Heart left ventricle (tissue), 16 donors: ENCODE data around the gene CEP85L. TPM values are rescaled to one million over a fixed set of nuclear protein-coding genes. Genes with fewer than 3 reads are reported as not detected.

Experiments
- ATAC-seq, 4 donors: fragments of 200-7000 bp; cut with Tn5 transposase; one replicate each; pipeline ENCODE4 v1.9.1; 2020 to 2022; ENCODE audit warnings: moderate library complexity in 4 of 4, mild to moderate bottlenecking in 3 of 4, moderate number of reproducible peaks in 1 of 4
- DNase-seq, 5 donors: peaks; one replicate each; pipeline ENCODE4 v3.0.0-alpha.2; 2020
- H3K27ac ChIP-seq, 12 donors: fragments of 200-600 bp; sonication (generic) in 4 of 12; one replicate each; pipeline versions ENCODE4 v1.5.0 to v1.8.0; 2016 to 2022; ENCODE audit warnings: mild to moderate bottlenecking in 2 of 12
- H3K27me3 ChIP-seq, 9 donors: fragments of 200-600 bp; sonication (generic) in 2 of 9; one replicate each; pipeline versions ENCODE4 v1.5.1 to v1.8.0; 2016 to 2022; ENCODE audit warnings: mild to moderate bottlenecking in 3 of 9
- H3K36me3 ChIP-seq, 9 donors: fragments of 200-600 bp; sonication (generic) in 2 of 9; one replicate each; pipeline versions ENCODE4 v1.5.0 to v1.8.0; 2018 to 2022; ENCODE audit warnings: mild to moderate bottlenecking in 2 of 9
- H3K4me1 ChIP-seq, 12 donors: fragments of 200-600 bp; sonication (generic) in 4 of 12; one replicate each; pipeline versions ENCODE4 v1.5.0 to v1.8.0; 2016 to 2022; ENCODE audit warnings: mild to moderate bottlenecking in 3 of 12
- H3K4me3 ChIP-seq, 12 donors: fragments of 200-600 bp; sonication (generic) in 4 of 12; one replicate each; pipeline versions ENCODE4 v1.5.0 to v1.8.0; 2017 to 2022; ENCODE audit warnings: mild to moderate bottlenecking in 9 of 12, moderate library complexity in 4 of 12
- H3K9me3 ChIP-seq, 12 donors: fragments of 200-600 bp; sonication (generic) in 4 of 12; one replicate each; pipeline versions ENCODE4 v1.5.0 to v1.8.0; 2016 to 2022; ENCODE audit warnings: mild to moderate bottlenecking in 1 of 12
- POLR2A ChIP-seq, 2 donors: fragments of 450-650 bp; IDR thresholded peaks; one replicate each; pipeline ENCODE4 v1.6.1; 2017; ENCODE audit warnings: antibody characterized with exemption in 2 of 2, mild to moderate bottlenecking in 2 of 2, moderate library complexity in 2 of 2
- WGBS, 4 donors: extraction: QIAGEN DNeasy Blood & Tissue Kit in 2 of 4; methylation state at CpG; one replicate each; pipeline versions ENCODE4 v1.1.5 to v1.1.7; 2013 to 2018; 5-methylcytosine and 5-hydroxymethylcytosine counted together
- intact Hi-C, 10 donors: fragments of 100-400 bp; cut with DNase I; formaldehyde crosslinking; loops; one replicate each; pipeline versions ENCODE4 v1.11.1 to v1.14.2; 2022
- polyA plus RNA-seq, 2 donors: library from polyadenylated mRNA; stranded (reverse); fragments of 200-250 nt; gene quantifications; one replicate each; pipeline ENCODE4 v1.2.3, GENCODE V29; 2013
- total RNA-seq, 9 donors: library from RNA; depleted of rRNA in 2 of 9; stranded (reverse); fragments of >200 nt in 2 of 9; fragmentation: NEBNext Ultra II Directional in 3 of 9; extraction: Animal tissue kit (Norgen Biotek cat#: 25700) in 3 of 9; gene quantifications; one replicate each; pipeline versions ENCODE4 v1.1.0 to v1.2.4, GENCODE V29; 2016 to 2023
- TF ChIP-seq, protein P1 (sequence below), 12 donors: fragments of 200-600 bp; sonication (generic) in 4 of 12; IDR thresholded peaks; one replicate each; pipeline versions ENCODE4 v1.5.0 to v1.8.0; 2018 to 2022; ENCODE audit warnings: antibody characterized with exemption in 12 of 12, mild to moderate bottlenecking in 5 of 12
- donor health status: ischemic (EF 13 %, LVEDD 7.1; RV severe dilation, severe dysfunction).
- donor health status: healthy with polysubstance abuse.
- donor health status: DM: no; HTN: yes; CAD: no.
- donor health status: DM: no; HTN: no; CAD: no.
- donor health status: ischemic (EF 25% LVEDD 6.9; RV normal size, moderate dysfunction).
- donor health status: ischemic (EF 25% LVEDD 5.7; RV mildly dilated, moderate dysfunction).
- donor health status: healthy.
- donor health status: DM: yes; HTN: yes; CAD: no.
- donor health status: ischemic (EF 35%, LVEDD 5.7; RV mildly dilated, moderate dysfunction).
- donor health status: nonischemic (EF 11% LVEDD 7.7; RV severe dilation, severe dysfunction).
- donor health status: DM: yes; HTN: yes; CAD: no.
- donor health status: PGD.
- donor health status: ischemic (EF 29% LVEDD 5.4; RV normal size, mild dysfunction).
- donor health status: nonischemic (EF 23%, LVEDD 6.1; RV moderate dilation, normal function).

Gene CEP85L
- total and polyA plus RNA-seq, 11 donors, result 1.9 to 14.4 (median 7.6) TPM

DNA sequence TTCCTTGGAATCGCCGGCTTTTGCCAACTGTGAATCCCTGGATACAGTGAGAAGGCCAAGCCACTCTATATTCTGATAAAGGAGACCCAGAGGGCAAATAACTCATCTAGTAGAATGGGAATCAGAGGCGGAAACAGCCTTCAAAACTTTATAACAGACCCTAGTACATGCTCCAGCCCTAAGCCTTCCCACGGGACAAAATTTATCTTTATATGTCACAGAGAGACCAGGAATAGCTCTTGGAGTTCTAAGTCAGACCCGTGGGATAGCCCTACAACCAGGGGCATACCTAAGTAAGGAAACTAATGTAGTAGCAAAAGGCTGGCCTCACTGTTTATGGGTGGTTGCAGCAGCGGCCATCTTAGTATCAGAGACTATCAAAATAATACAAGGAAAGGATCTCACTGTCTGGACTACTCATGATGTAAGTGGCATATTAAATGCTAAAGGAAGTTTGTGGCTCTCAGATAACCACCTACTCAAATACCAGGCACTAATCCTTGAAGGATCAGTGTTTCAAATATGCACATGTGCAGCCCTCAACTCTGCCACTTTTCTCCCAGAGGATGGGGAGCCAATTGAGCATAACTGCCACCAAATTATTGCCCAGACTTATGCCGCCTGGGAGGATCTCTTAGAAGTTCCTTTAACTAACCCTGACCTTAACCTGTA lies 29.5 kb downstream of the CEP85L start:
- Histone ChIP-seq H3K4me1 (peaks cover 0 to 33% (median 13%) of the 10 kb centered on the region in 12 donors), H3K9me3 (peaks cover 0 to 9% (median 0%) of the 10 kb centered on the region in 12 donors), H3K4me3 (no peak overlapping the region), H3K27me3 (no peaks in the 10 kb centered on the region), H3K36me3 (no peaks in the 10 kb centered on the region), H3K27ac (peak overlapping the region in 1 of 12 donors; percentile 30)
- no peak for DNase-seq
- TF ChIP-seq POLR2A (IDR thresholded peaks at IDR 0.05), result no peak
- TF ChIP-seq, protein P1, sequence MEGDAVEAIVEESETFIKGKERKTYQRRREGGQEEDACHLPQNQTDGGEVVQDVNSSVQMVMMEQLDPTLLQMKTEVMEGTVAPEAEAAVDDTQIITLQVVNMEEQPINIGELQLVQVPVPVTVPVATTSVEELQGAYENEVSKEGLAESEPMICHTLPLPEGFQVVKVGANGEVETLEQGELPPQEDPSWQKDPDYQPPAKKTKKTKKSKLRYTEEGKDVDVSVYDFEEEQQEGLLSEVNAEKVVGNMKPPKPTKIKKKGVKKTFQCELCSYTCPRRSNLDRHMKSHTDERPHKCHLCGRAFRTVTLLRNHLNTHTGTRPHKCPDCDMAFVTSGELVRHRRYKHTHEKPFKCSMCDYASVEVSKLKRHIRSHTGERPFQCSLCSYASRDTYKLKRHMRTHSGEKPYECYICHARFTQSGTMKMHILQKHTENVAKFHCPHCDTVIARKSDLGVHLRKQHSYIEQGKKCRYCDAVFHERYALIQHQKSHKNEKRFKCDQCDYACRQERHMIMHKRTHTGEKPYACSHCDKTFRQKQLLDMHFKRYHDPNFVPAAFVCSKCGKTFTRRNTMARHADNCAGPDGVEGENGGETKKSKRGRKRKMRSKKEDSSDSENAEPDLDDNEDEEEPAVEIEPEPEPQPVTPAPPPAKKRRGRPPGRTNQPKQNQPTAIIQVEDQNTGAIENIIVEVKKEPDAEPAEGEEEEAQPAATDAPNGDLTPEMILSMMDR (IDR thresholded peaks at IDR 0.05), result no peak
- intact Hi-C loops, result loop anchor here in 1 of 10 donors (10.0 kb wide), 1 partner anchor 153 kb away; no protein-coding TSS in a partner anchor
- 71 to 84% (median 75%) methylated on average over 7 of the region's 7 CpGs for WGBS, 4 donors
- ATAC-seq, result peak in 3 of 4 donors; percentile 25 to 59 (median 38)

DNA sequence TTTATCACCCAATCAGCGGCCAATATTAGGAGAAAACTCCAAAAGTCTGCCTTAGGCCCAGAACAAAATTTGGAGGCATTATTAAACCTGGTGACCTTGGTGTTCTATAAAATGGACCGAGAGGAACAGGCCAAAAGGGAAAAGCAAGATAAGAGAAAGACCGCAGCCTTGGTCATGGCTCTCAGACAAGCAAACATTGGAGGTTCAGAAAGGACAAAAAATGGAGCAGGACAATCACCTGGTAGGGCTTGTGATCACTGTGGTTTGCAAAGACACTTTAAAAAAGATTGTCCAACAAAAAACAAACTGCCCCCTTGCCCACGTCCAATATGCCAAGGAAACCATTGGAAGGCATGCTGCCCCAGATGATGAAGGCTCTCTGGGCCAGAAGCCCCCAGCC lies 31.2 kb downstream of the CEP85L start:
- ATAC-seq (no peak), DNase-seq (no peak)
- Histone ChIP-seq H3K27me3 (no peaks in the 10 kb centered on the region), H3K27ac (no peak overlapping the region), H3K4me3 (no peak overlapping the region), H3K4me1 (peaks cover 0 to 33% (median 13%) of the 10 kb centered on the region in 12 donors), H3K36me3 (no peaks in the 10 kb centered on the region), H3K9me3 (peaks cover 0 to 2% (median 0%) of the 10 kb centered on the region in 12 donors)
- intact Hi-C loops, result loop anchor here in 1 of 10 donors (10.0 kb wide), 1 partner anchor 155 kb away; no protein-coding TSS in a partner anchor
- 88 to 95% (median 92%) methylated on average over 4 of the region's 4 CpGs for WGBS, 4 donors
- no peak for TF ChIP-seq POLR2A (IDR thresholded peaks at IDR 0.05)
- TF ChIP-seq, protein P1 (IDR thresholded peaks at IDR 0.05), result no peak

DNA sequence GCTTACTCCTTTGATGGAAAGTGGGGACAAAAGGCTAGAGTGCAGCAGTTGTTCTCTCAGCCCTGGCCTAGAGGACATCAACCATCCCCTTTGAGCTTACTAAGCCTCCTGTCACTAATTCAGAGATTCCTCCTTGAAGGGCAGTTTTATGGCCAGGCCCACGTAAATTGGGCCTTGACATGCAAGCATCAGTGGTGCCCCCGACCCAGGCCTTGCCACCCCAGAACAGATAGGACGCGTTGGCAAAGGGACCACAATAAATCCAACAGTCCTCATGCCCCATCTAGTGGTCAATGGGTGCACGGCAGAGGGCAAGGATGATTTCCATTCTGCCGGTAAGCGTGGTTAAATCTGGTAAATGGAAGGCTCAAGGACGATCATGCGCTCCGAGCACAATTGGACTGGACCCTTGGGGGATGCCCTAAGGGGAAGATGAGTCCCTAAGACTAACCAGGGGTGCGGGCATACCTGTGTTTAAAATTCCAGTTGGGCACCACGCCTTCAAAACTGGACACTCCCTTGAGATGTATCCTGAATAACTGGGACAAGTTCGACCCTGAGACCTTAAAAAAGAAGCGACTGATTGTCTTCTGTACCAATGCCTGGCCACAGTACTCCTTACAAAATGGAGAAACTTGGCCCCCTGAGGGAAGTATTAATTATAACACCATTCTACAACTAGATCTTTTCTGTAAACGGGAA lies 32.6 kb downstream of the CEP85L start:
- intact Hi-C loops, result loop anchor here in 8 of 10 donors (2.0 to 10.0 kb wide), 9 partner anchors 37 to 644 kb away; no protein-coding TSS in a partner anchor
- Histone ChIP-seq H3K27me3 (no peaks in the 10 kb centered on the region), H3K4me1 (peaks cover 0 to 33% (median 11%) of the 10 kb centered on the region in 12 donors), H3K27ac (no peak overlapping the region), H3K9me3 (peaks cover 0 to 9% (median 0%) of the 10 kb centered on the region in 12 donors), H3K4me3 (peak overlapping the region in 1 of 12 donors; percentile 14), H3K36me3 (no peaks in the 10 kb centered on the region)
- ATAC-seq, result peak; percentile 71 to 86 (median 83)
- TF ChIP-seq, protein P1 (IDR thresholded peaks at IDR 0.05), result peak; percentile 81 to 92 (median 88)
- TF ChIP-seq POLR2A (IDR thresholded peaks at IDR 0.05), result no peak
- DNase-seq, result peak in 4 of 5 donors; percentile 33 to 55 (median 53)
- WGBS, 4 donors, result 26 to 40% (median 31%) methylated on average over 12 to 15 of the region's 15 CpGs

DNA sequence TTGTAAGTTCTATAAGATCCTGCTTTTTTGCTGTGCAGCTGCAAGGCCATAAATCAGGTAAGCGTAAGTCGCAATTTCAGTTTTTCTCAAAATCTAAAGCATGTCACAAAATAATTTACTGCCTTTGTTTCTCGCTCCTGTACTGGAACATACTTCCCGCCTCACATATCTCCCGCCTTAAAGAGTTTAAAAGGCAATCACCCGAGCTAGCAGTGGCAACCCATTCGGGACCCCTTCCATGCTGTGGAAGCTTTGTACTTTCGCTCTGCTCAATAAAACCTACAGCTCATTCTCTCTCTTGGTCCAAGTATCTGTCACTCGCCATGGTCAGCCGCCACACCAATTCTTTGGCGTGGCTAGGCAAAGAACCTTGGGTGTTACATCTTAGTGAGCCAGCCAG lies 34.0 kb downstream of the CEP85L start:
- WGBS, 4 donors, result 87 to 96% (median 91%) methylated on average over 11 of the region's 11 CpGs
- Histone ChIP-seq H3K4me1 (peaks cover 0 to 23% (median 9%) of the 10 kb centered on the region in 12 donors), H3K9me3 (peaks cover 0 to 12% (median 0%) of the 10 kb centered on the region in 12 donors), H3K27ac (no peak overlapping the region), H3K27me3 (no peaks in the 10 kb centered on the region), H3K36me3 (no peaks in the 10 kb centered on the region), H3K4me3 (no peak overlapping the region)
- DNase-seq (no peak), ATAC-seq (no peak)
- no peak for TF ChIP-seq POLR2A (IDR thresholded peaks at IDR 0.05)
- TF ChIP-seq, protein P1 (IDR thresholded peaks at IDR 0.05), result no peak
- intact Hi-C loops, result loop anchor here in 7 of 10 donors (5.0 to 10.0 kb wide), 6 partner anchors 35 to 643 kb away; no protein-coding TSS in a partner anchor
